Gastrocnemius medialis (tissue), 4 donors: Measurements from ENCODE around the gene CSPG4.
"Not testable (repeated sequence)": the region's sequence is repeated elsewhere in the genome, so short reads cannot be mapped to it uniquely, and the experiment has no call there.

ENCODE experiments used
- CTCF ChIP-seq, 5 experiments: fragments of 450-650 bp in 3 of 5; fragments of 200-600 bp in 2 of 5; sonication (generic) in 2 of 5; IDR thresholded peaks in 4 of 5; conservative IDR thresholded peaks in 1 of 5; 1 replicate in 4 of 5; 2 replicates in 1 of 5; pipeline ENCODE4 v1.5.1; 2016 to 2019; ENCODE audit warnings: antibody characterized with exemption in 5 of 5, mild to moderate bottlenecking in 3 of 5, moderate library complexity in 3 of 5
- POLR2A ChIP-seq, 2 donors: fragments of 450-650 bp; IDR thresholded peaks; one replicate each; pipeline ENCODE4 v1.6.1; 2017; ENCODE audit warnings: antibody characterized with exemption in 2 of 2, mild to moderate bottlenecking in 2 of 2, moderate library complexity in 2 of 2

DNA sequence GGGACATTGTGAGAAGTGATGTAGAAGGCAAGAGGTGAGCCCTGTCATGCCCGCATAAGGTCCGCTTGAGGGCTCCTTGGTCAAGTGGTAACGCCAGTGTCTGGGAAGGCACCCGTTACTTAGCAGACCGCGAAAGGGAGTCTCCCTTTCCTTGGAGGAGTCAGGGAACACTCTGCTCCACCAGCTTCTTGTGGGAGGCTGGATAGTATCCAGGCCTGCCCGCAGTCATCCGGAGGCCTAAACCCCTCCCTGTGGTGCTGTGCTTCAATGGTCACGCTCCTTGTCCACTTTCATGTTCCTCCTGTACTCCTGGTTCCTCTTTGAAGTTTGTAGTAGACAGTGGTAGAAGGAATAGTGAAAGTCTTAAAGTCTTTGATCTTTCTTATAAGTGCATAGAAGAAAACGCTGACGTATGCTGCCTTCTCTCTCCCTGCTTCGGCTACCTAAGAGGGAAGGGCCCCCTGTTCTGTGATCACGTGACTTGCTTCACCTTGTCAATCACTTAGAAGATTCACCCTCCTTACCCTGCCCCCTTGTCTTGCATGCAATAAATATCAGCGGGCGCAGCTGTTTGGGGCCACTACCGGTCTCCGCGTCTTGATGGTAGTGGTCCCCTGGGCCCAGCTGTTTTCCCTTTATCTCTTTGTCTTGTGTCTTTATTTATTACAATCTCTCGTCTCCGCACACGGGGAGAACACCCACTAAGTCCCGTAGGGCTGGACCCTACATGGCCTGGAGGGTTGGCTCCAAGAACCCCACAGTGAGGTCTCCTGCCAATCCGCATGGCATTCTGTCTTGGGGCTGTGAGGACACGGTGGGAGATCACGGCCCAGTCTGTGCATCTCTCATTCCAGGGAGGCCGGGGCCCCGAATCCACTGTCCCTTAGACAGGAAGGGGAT is 22.5 kb upstream of the CSPG4 start:
- not testable (repeated sequence) for TF ChIP-seq CTCF (IDR thresholded peaks at IDR 0.05 in 4 of 5, conservative IDR thresholded peaks at IDR 0.05 in 1 of 5); POLR2A (IDR thresholded peaks at IDR 0.05)
